Amygdala (tissue), 56 donors: Measurements from ENCODE around the gene VPS26C.
"Not testable (repeated sequence)": the region's sequence is repeated elsewhere in the genome, so short reads cannot be mapped to it uniquely, and the experiment has no call there.

Experiments used
- DNase-seq, 56 donors: peaks; one replicate each; lab custom pipeline; 2025; lab: John Stamatoyannopoulos, UW

Gene VPS26C

GRCh38 chr21:37231671-37232070 lies 35.5 kb downstream of the VPS26C start:
- DNase-seq, result no peak

GRCh38 chr21:37231249-37231645 lies 35.9 kb downstream of the VPS26C start:
- no peak for DNase-seq

GRCh38 chr21:37230632-37231248 lies 36.4 kb downstream of the VPS26C start:
- no peak for DNase-seq

GRCh38 chr21:37228003-37228400 lies 39.1 kb downstream of the VPS26C start:
- DNase-seq, result no peak

GRCh38 chr21:37227071-37228002 lies 39.8 kb downstream of the VPS26C start:
- DNase-seq, result no peak

GRCh38 chr21:37226041-37226920 lies 40.9 kb downstream of the VPS26C start:
- DNase-seq, result no peak

GRCh38 chr21:37224861-37225839 lies 42.0 kb downstream of the VPS26C start:
- DNase-seq, result no peak

GRCh38 chr21:37223804-37224345 lies 43.3 kb downstream of the VPS26C start:
- no peak for DNase-seq

- DNase-seq, result not testable (repeated sequence)
These were observed 44.9 kb downstream of the VPS26C start for GRCh38 chr21:37222248-37222647.

- DNase-seq, result peak; percentile 48 to 95 (median 85)
These were observed 46.0 kb downstream of the VPS26C start for GRCh38 chr21:37220981-37221664.

GRCh38 chr21:37220433-37220980 lies 46.6 kb downstream of the VPS26C start:
- DNase-seq, result peak in 24 of 56 donors; percentile 4 to 65 (median 52)

- DNase-seq, result no peak
These were observed 47.2 kb downstream of the VPS26C start for GRCh38 chr21:37219761-37220432.

- DNase-seq, result no peak
These were observed 52.2 kb downstream of the VPS26C start for GRCh38 chr21:37214952-37215351.

GRCh38 chr21:37210799-37211198 lies 56.3 kb downstream of the VPS26C start:
- no peak for DNase-seq

GRCh38 chr21:37210130-37210529 lies 57.0 kb downstream of the VPS26C start:
- DNase-seq, result no peak

- peak in 12 of 56 donors; percentile 10 to 60 (median 26) for DNase-seq
These were observed 58.4 kb downstream of the VPS26C start for GRCh38 chr21:37208741-37209225.

GRCh38 chr21:37208056-37208721 lies 58.9 kb downstream of the VPS26C start:
- DNase-seq, result peak in 53 of 56 donors; percentile 10 to 86 (median 66)
